Measurements from ENCODE around the gene LUM. TPM values are rescaled to one million over a fixed set of nuclear protein-coding genes. Genes with fewer than 3 reads are reported as not detected.
"Not testable (repeated sequence)": the region's sequence is repeated elsewhere in the genome, so short reads cannot be mapped to it uniquely, and the experiment has no call there.

The LUM gene
- total RNA-seq, 2 donors from 2014 or later: 361 to 654 TPM

- intact Hi-C loops (cut with DNase I): no loop called here
- DNase-seq (ENCODE audit: low spot score): no peak
Measured at GRCh38 chr12:91091916-91092715, 19.2 kb downstream of the LUM start.

GRCh38 chr12:91089953-91090352 lies 21.3 kb downstream of the LUM start:
- DNase-seq (ENCODE audit: low spot score); intact Hi-C loops (cut with DNase I): not testable (repeated sequence)

DNA sequence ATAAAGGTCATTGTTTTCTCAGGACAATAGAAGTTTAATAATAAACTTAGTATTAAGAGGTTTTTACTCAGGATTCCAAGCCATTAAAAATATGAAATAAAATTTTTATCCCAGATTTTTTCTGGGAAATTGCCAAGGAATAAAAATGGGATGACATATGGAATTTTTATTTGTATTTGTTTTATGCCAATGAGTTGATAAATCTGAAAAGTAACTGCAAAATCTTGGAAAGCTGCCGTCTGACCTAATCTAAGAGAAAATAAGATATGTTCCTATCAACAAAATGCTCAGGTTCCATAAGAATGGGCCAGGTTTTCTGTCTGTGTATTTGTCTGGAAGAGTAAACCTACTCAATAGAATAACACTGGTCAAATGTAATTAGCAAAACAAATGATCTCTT lies 31.3 kb downstream of the LUM start:
- intact Hi-C loops (cut with DNase I): no loop called here
- DNase-seq (ENCODE audit: low spot score): no peak

GRCh38 chr12:91078501-91078900 lies 32.8 kb downstream of the LUM start:
- DNase-seq (ENCODE audit: low spot score): no peak
- intact Hi-C loops (cut with DNase I): no loop called here

DNA sequence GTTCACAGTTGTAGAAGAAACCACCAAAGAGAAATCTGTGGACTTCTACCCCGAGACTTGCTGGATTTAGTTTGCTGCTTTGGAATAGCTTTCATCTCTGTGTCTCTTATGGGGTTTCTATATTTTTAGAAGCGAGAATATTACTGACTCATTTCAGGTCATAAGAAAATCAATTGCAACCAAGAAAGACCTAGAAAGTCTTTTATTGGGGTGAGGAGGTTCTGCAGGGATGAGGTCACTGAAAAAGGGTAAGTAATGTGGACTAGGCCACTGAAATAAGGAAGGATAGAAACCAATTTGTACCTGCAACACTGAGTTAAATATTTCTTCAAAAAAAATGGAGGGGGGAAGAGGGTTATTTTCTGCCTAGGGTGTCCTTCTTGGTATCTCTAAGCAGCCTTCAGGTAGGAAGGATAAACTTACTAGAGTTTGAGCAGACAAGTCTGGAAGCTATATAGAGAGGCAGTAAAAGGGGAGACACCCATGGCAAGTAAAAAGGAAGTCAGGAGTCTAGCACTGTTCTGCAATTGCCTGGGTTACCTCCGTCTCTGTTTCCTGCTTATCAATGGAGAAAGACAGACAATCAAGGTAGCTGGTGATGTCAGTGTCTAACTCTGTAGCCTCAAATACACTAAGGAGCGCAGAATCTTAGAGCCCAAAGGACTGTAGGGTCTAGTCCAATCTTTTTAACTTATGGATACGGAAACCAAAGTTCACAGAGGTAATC lies 33.9 kb downstream of the LUM start:
- no peak for DNase-seq (ENCODE audit: low spot score)
- intact Hi-C loops (cut with DNase I): no loop called here

DNA sequence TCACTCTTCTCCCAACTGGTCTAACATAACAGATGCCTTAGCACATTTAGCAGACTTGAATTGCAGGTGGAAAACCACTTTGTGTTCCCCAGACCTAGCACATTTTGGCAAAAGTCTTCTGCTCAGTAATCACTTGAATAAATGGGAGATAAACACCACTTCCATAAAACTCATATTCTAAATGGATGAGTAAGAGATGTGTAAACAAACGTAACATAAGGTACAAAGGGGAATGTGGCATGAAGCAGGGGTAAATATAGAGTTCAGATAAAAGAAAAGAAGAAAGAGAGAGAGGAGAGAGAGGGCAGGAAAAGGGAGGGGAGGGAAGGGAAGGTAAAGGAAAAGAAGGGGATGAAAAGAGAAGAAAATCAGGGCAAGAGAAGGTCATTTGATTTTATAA lies 36.4 kb downstream of the LUM start:
- intact Hi-C loops (cut with DNase I): no loop called here

GRCh38 chr12:91074154-91074709 lies 37.1 kb downstream of the LUM start:
- DNase-seq (ENCODE audit: low spot score): no peak
- intact Hi-C loops (cut with DNase I): no loop called here

More for the DNA sequence above, 36.4 kb downstream of the LUM start:
- no peak for DNase-seq (ENCODE audit: low spot score)

DNA sequence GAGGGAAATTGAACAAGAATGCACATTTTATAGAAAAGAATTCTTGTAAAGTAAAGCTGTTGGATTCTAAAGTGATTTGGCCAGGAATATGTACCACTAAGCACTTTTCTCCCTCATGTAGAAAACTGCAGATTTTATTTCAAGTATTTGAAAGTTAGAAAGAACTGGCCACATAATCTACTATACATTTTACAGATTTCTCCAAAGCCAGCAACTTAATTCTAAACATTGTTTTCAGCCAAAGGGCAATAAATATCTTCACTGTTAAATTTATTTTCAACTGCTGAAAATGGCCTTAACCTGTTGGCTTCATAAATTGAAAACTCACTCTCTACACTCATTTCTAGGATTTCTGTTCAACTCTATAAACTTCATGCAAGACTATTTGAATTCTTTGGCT lies 37.9 kb downstream of the LUM start:
- DNase-seq (ENCODE audit: low spot score): no peak
- intact Hi-C loops (cut with DNase I): no loop called here

DNA sequence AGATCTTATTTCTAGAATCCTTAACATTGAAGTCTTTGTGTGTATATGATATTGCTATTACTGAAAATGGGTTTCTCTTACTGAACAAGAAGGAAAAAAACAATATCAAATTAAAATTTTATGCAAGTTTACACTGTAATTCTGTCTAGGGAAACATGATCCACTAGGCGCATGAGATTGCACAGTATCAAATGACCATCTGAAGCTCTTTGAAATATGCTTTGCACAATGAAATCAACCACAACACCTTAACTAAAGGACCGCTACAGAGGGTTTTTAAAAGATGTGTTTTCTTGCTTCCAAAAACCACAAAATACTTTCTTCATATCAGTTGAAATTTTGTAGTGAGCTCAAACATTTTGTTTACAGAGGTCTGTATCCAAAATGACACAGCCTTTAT lies 38.4 kb downstream of the LUM start:
- intact Hi-C loops (cut with DNase I): no loop called here
- no peak for DNase-seq (ENCODE audit: low spot score)

GRCh38 chr12:91070936-91071335 lies 40.4 kb downstream of the LUM start:
- intact Hi-C loops (cut with DNase I): no loop called here
- DNase-seq (ENCODE audit: low spot score): no peak

GRCh38 chr12:91065396-91065795 lies 45.9 kb downstream of the LUM start:
- no peak for DNase-seq (ENCODE audit: low spot score)

GRCh38 chr12:91064640-91065039 lies 46.7 kb downstream of the LUM start:
- intact Hi-C loops (cut with DNase I): loop anchor here in 1 of 2 donors (5.0 kb wide), 1 partner anchor 922 kb away; no protein-coding TSS in a partner anchor
- no peak for DNase-seq (ENCODE audit: low spot score)

More at GRCh38 chr12:91065396-91065795, 45.9 kb downstream of the LUM start:
- intact Hi-C loops (cut with DNase I): no loop called here

DNA sequence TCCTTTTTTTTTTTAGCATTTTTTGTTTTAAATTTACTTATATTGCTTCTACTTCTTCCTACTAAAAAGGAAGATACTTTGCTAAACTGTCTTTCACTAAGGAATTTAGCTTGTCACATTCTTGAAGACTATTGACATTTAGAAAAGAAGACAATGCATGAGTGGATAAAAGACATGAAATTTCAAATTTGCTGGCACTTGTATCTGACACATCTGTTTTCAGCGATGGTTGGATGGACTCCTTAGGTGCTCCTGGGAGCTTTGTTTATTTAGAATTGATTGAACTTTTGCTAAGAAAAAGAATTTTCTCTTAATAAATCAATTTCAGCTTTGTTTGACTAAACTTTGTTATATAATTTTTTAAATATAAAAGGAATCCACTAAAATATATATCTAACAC lies 50.2 kb downstream of the LUM start:
- intact Hi-C loops (cut with DNase I): loop anchor here in 1 of 2 donors (5.0 kb wide), 1 partner anchor 919 kb away; no protein-coding TSS in a partner anchor
- no peak for DNase-seq (ENCODE audit: low spot score)

- DNase-seq (ENCODE audit: low spot score): no peak
- intact Hi-C loops (cut with DNase I): no loop called here
Measured at GRCh38 chr12:91059211-91059610, 52.1 kb downstream of the LUM start.

- no peak for DNase-seq (ENCODE audit: low spot score)
- intact Hi-C loops (cut with DNase I): no loop called here
Measured at GRCh38 chr12:91058786-91059185, 52.5 kb downstream of the LUM start.

- DNase-seq (ENCODE audit: low spot score): no peak
- intact Hi-C loops (cut with DNase I): no loop called here
Measured at GRCh38 chr12:91057368-91058165, 53.7 kb downstream of the LUM start, which contains the start of gene KERA. KERA (minus strand) TSS chr12:91058024; CDS start chr12:91056281, 1,743 bp downstream.

- intact Hi-C loops (cut with DNase I): no loop called here
- no peak for DNase-seq (ENCODE audit: low spot score)
Measured at GRCh38 chr12:91056488-91056887, 54.8 kb downstream of the LUM start.

- intact Hi-C loops (cut with DNase I): no loop called here
- DNase-seq (ENCODE audit: low spot score): no peak
Measured at GRCh38 chr12:91055976-91056375, 55.3 kb downstream of the LUM start.

- no peak for DNase-seq (ENCODE audit: low spot score)
- intact Hi-C loops (cut with DNase I): no loop called here
Measured at GRCh38 chr12:91053951-91054715, 57.2 kb downstream of the LUM start.

Data from posterior vena cava (tissue), 2 donors.